Measurements from ENCODE around the gene CDKN1B.
A peak's percentile ranks its signal among the peaks of the same experiment; 100 is the strongest.

CDKN1B gene

DNA sequence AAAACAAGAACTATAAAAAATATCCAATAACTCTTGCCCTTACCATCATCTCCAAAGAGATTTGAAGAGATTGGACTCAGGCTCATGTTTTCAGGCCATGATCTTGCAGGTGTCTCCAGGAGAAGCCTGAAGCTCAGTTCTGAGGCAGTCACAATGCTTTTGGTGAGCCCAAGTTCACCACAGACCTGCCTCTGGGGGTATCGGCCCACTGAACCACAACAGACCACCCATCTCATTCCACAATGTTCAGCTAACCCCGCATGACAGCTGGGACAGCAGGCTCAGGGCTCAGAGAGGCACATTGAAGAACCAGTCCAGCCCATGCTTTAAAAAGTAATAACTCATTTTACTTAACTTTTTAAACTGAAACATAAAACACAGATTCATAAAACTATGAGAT is 40.0 kb downstream of the CDKN1B start:
- Histone ChIP-seq H3K4me2 (ENCODE audit: low read length) (no peak overlapping the region), H3K79me2 (no peaks in the 10 kb centered on the region), H2AFZ (no peak overlapping the region), H3K27me3 (ENCODE audit: control insufficient read depth, insufficient read depth, low read length) (no peaks in the 10 kb centered on the region), H3K4me3 (ENCODE audit: low read depth, low read length) (no peak overlapping the region), H3K4me1 (peaks cover 4% of the 10 kb centered on the region), H3K27ac (no peak overlapping the region), H3K36me3 (ENCODE audit: control insufficient read depth, insufficient read depth, low read length) (no peaks in the 10 kb centered on the region), H3K9ac (no peak overlapping the region), H3K9me3 (ENCODE audit: control insufficient read depth, low read length) (no peaks in the 10 kb centered on the region)
- TF ChIP-seq, protein P1, sequence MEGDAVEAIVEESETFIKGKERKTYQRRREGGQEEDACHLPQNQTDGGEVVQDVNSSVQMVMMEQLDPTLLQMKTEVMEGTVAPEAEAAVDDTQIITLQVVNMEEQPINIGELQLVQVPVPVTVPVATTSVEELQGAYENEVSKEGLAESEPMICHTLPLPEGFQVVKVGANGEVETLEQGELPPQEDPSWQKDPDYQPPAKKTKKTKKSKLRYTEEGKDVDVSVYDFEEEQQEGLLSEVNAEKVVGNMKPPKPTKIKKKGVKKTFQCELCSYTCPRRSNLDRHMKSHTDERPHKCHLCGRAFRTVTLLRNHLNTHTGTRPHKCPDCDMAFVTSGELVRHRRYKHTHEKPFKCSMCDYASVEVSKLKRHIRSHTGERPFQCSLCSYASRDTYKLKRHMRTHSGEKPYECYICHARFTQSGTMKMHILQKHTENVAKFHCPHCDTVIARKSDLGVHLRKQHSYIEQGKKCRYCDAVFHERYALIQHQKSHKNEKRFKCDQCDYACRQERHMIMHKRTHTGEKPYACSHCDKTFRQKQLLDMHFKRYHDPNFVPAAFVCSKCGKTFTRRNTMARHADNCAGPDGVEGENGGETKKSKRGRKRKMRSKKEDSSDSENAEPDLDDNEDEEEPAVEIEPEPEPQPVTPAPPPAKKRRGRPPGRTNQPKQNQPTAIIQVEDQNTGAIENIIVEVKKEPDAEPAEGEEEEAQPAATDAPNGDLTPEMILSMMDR (IDR thresholded peaks at IDR 0.05), result no peak

DNA sequence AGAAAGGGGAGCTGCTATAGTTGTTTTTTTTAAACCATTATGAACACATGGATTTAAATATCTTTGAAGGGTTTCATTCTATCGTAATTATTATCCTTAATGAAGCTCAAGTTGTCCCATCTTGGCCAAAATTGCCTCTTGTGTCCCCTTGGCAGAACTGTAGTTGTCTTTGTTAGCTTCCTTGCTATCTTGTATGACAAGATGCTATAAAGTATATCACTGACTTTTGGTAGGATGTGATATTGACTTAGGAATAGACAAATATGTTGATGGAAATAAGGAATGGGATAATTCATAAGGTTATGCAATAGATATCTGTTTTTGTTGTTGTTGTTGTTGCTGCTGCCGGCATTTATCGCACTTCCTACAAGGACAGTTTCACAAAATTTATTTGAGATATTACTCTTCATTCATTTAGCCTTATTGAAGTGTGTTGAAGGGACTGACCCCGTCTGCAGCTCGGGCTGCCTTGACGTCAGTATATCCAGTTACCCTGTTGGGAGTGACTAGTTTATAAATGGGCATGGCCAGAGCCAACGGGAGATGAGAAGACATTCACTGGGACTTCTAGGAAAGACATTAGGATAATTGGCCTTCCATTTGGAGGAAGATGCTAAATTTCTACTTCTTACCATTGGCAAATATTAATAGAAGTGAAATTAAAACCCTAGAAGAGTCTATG is 42.2 kb downstream of the CDKN1B start:
- TF ChIP-seq, protein P1 (IDR thresholded peaks at IDR 0.05), result no peak

GRCh38 chr12:12764824-12765223 is 47.7 kb downstream of the CDKN1B start:
- Histone ChIP-seq H3K27me3 (ENCODE audit: control insufficient read depth, insufficient read depth, low read length) (no peaks in the 10 kb centered on the region), H3K36me3 (ENCODE audit: control insufficient read depth, insufficient read depth, low read length) (no peaks in the 10 kb centered on the region), H3K9ac (no peak overlapping the region), H3K79me2 (peaks cover 3% of the 10 kb centered on the region), H3K4me1 (no peaks in the 10 kb centered on the region), H3K27ac (no peak overlapping the region), H3K9me3 (ENCODE audit: control insufficient read depth, low read length) (no peaks in the 10 kb centered on the region), H3K4me2 (ENCODE audit: low read length) (no peak overlapping the region), H3K4me3 (ENCODE audit: low read depth, low read length) (no peak overlapping the region), H2AFZ (no peak overlapping the region)
- TF ChIP-seq, protein P1 (IDR thresholded peaks at IDR 0.05), result no peak

More for the DNA sequence above, 42.2 kb downstream of the CDKN1B start:
- no peak overlapping the region for H3K9ac ChIP-seq
- no peaks in the 10 kb centered on the region for H3K79me2 ChIP-seq
- H3K4me1 ChIP-seq, result peaks cover 4% of the 10 kb centered on the region
- H2AFZ ChIP-seq, result peak overlapping the region; percentile 65
- H3K4me2 ChIP-seq (ENCODE audit: low read length), result no peak overlapping the region
- H3K27me3 ChIP-seq (ENCODE audit: control insufficient read depth, insufficient read depth, low read length), result no peaks in the 10 kb centered on the region
- H3K9me3 ChIP-seq (ENCODE audit: control insufficient read depth, low read length), result no peaks in the 10 kb centered on the region
- H3K27ac ChIP-seq, result no peak overlapping the region
- H3K36me3 ChIP-seq (ENCODE audit: control insufficient read depth, insufficient read depth, low read length), result no peaks in the 10 kb centered on the region
- H3K4me3 ChIP-seq (ENCODE audit: low read depth, low read length), result no peak overlapping the region

- H3K27me3 ChIP-seq (ENCODE audit: control insufficient read depth, insufficient read depth, low read length), result no peaks in the 10 kb centered on the region
- no peak overlapping the region for H3K27ac ChIP-seq
- no peak overlapping the region for H3K9ac ChIP-seq
- no peaks in the 10 kb centered on the region for H3K79me2 ChIP-seq
- H3K9me3 ChIP-seq (ENCODE audit: control insufficient read depth, low read length), result no peaks in the 10 kb centered on the region
- H3K4me1 ChIP-seq, result no peaks in the 10 kb centered on the region
- H2AFZ ChIP-seq, result no peak overlapping the region
- TF ChIP-seq, protein P1 (IDR thresholded peaks at IDR 0.05), result no peak
- H3K4me3 ChIP-seq (ENCODE audit: low read depth, low read length), result no peak overlapping the region
- H3K4me2 ChIP-seq (ENCODE audit: low read length), result no peak overlapping the region
- no peaks in the 10 kb centered on the region for H3K36me3 ChIP-seq (ENCODE audit: control insufficient read depth, insufficient read depth, low read length)
Measured at GRCh38 chr12:12770262-12770661, 53.1 kb downstream of the CDKN1B start.

Measured in parathyroid adenoma (tissue), 2 donors.